ENCODE data around the gene VEGFA. TPM values are rescaled to one million over a fixed set of nuclear protein-coding genes. Genes with fewer than 3 reads are reported as not detected.

VEGFA gene
- total RNA-seq, 4 donors from 2014 or later, result 36.2 to 91.3 (median 70.4) TPM

- H3K4me3 ChIP-seq (ENCODE audit: low read depth, poor library complexity, severe bottlenecking), result no peak overlapping the region
- no peak for TF ChIP-seq POLR2A (IDR thresholded peaks at IDR 0.05)
- TF ChIP-seq, protein P1, sequence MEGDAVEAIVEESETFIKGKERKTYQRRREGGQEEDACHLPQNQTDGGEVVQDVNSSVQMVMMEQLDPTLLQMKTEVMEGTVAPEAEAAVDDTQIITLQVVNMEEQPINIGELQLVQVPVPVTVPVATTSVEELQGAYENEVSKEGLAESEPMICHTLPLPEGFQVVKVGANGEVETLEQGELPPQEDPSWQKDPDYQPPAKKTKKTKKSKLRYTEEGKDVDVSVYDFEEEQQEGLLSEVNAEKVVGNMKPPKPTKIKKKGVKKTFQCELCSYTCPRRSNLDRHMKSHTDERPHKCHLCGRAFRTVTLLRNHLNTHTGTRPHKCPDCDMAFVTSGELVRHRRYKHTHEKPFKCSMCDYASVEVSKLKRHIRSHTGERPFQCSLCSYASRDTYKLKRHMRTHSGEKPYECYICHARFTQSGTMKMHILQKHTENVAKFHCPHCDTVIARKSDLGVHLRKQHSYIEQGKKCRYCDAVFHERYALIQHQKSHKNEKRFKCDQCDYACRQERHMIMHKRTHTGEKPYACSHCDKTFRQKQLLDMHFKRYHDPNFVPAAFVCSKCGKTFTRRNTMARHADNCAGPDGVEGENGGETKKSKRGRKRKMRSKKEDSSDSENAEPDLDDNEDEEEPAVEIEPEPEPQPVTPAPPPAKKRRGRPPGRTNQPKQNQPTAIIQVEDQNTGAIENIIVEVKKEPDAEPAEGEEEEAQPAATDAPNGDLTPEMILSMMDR (IDR thresholded peaks at IDR 0.05), result no peak
- intact Hi-C loops (cut with DNase I; ENCODE audit: low total_unique reads), result loop anchor here (5.0 kb wide), 2 partner anchors 45 to 95 kb away; no protein-coding TSS in a partner anchor
- WGBS, 2 donors, result 92 to 96% methylated on average over 9 of the region's 9 CpGs
- DNase-seq (ENCODE audit: low spot score in 2 of 2), result peak in 1 of 2 donors; percentile 79
Measured at GRCh38 chr6:43761666-43762409, 8.2 kb upstream of the VEGFA start.

DNA sequence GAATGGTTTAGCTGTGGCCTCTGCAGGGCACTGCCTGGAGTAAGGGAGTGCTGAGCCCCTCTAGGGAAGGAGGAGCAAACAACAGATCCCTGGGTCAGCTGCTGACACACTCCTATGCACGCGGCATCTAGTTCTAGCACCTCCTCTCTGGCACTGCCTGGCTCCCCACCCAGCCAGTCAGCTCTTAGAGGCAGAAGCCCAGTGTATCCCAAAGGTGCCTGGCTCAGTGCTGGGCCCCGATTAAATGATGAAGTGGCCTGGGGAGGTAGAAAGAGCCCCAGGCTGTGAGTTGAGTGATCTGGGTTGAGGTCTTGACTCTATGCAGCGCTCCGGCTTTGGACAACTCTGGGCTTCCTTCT, 7.6 kb upstream of the VEGFA start:
- intact Hi-C loops (cut with DNase I; ENCODE audit: low total_unique reads), result loop anchor here (5.0 kb wide), 2 partner anchors 45 to 95 kb away; no protein-coding TSS in a partner anchor
- 77% methylated on average over 5 of the region's 5 CpGs for WGBS, 2 donors
- no peak for TF ChIP-seq POLR2A (IDR thresholded peaks at IDR 0.05)
- TF ChIP-seq, protein P1 (IDR thresholded peaks at IDR 0.05), result no peak
- DNase-seq (ENCODE audit: low spot score in 2 of 2), result peak in 1 of 2 donors; percentile 72
- no peak overlapping the region for H3K4me3 ChIP-seq (ENCODE audit: low read depth, poor library complexity, severe bottlenecking)

DNA sequence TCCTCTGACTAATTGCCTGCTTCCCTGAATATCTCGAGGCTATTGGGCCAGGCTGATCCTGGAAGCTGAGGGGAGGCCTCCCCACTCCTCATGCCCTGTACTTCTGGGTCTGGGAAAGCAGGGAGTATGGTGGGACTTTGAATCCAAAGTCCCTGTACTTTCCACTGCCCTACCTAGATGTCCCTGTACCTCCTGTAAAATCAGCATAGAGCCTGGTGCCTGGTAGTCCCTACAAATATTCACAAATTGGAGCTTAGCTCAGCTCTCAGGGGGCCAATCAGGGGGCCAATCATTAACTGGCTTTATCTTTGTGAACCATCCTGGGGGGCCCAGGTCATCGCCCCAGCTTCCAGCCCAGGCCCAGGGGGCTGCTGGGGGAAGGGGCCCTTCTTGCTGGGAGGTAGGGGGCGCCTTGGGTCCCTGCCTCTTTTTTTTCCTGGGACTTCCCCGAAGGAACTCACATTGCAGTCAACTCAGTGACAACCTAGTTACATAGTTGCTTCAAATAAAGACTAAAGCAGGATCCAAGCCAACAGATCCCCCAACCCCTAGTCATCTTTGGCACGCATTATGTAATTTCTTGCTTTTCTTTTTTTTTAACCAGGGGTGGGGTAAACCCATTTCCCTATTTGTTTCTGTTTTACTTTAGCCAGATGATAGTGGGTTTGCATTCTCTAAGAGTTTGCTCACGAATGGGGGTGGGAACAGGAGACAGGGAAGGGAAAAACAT, 6.9 kb upstream of the VEGFA start:
- TF ChIP-seq, protein P1 (IDR thresholded peaks at IDR 0.05), result no peak
- TF ChIP-seq POLR2A (IDR thresholded peaks at IDR 0.05), result no peak
- DNase-seq (ENCODE audit: low spot score in 2 of 2), result peak in 1 of 2 donors; percentile 45
- WGBS, 2 donors, result 62 to 71% methylated on average over 6 of the region's 6 CpGs
- H3K4me3 ChIP-seq (ENCODE audit: low read depth, poor library complexity, severe bottlenecking), result no peak overlapping the region
- intact Hi-C loops (cut with DNase I; ENCODE audit: low total_unique reads), result loop anchor here (5.0 kb wide), 2 partner anchors 46 to 96 kb away; no protein-coding TSS in a partner anchor

DNA sequence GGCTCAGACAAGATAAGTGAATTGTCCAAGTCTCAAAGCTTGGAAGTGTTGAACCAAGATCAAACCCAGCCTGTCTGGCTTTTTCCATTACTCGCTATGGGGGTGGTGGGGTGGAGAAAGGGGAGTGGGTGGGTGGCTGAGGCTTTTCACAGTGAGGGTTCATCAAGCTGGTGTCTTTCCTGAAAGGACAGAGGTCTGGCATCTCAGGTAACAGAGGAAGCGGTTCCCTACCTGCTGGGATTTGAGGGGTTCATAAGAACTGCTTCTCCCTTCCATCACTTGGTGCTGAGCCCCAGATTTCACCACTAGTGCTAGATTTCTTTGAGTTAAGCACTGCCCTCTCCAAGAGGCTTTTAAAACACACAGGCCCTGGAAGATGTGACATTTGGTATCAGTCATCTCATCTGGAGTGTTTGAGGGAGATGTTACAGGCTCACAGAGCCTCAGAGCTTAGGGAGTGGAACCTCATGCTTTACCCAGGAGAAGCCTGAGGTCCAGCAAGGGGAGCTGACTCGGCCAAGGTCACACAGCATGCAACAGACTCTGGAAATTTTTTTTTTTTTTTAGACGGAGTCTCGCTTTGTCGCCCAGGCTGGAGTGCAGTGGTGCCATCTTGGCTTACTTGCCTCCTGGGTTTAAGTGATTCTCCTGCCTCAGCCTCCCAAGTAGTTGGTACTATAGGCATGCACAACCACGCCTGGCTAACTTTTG, 6.0 kb upstream of the VEGFA start:
- DNase-seq (ENCODE audit: low spot score in 2 of 2), result peak in 1 of 2 donors; percentile 45
- H3K4me3 ChIP-seq (ENCODE audit: low read depth, poor library complexity, severe bottlenecking), result no peak overlapping the region
- 90 to 92% methylated on average over 7 of the region's 7 CpGs for WGBS, 2 donors
- TF ChIP-seq POLR2A (IDR thresholded peaks at IDR 0.05), result no peak
- TF ChIP-seq, protein P1 (IDR thresholded peaks at IDR 0.05), result no peak
- intact Hi-C loops (cut with DNase I; ENCODE audit: low total_unique reads), result loop anchor here (5.0 kb wide), 2 partner anchors 47 to 97 kb away; no protein-coding TSS in a partner anchor

GRCh38 chr6:43764772-43765171, 5.2 kb upstream of the VEGFA start:
- WGBS, 2 donors, result 70 to 77% methylated on average over 5 of the region's 5 CpGs
- no peak for TF ChIP-seq POLR2A (IDR thresholded peaks at IDR 0.05)
- TF ChIP-seq, protein P1 (IDR thresholded peaks at IDR 0.05), result no peak
- intact Hi-C loops (cut with DNase I; ENCODE audit: low total_unique reads), result loop anchor here (5.0 kb wide), 2 partner anchors 47 to 97 kb away; no protein-coding TSS in a partner anchor
- H3K4me3 ChIP-seq (ENCODE audit: low read depth, poor library complexity, severe bottlenecking), result no peak overlapping the region
- no peak for DNase-seq (ENCODE audit: low spot score in 2 of 2)

All from lower leg skin (tissue), 4 donors.